IMR-90 (cell line): ENCODE data around the gene RDH11. TPM values are rescaled to one million over a fixed set of nuclear protein-coding genes. Genes with fewer than 3 reads are reported as not detected.

ENCODE experiments used
- ATAC-seq: fragments of 200-7000 bp; cut with Tn5 transposase; 2 replicates; pipeline ENCODE4 v1.9.1; 2020; ENCODE audit warnings: low read depth, mild to moderate bottlenecking, moderate library complexity
- BruUV-seq: library from RNA; stranded (reverse); fragments of 400-500 nt; replicated peaks from 2 replicates; lab custom pipeline; 2021; lab: Mats Ljungman, UMichigan
- CTCF ChIA-PET: fragments of 300-600 bp; formaldehyde crosslinking; extraction: SDS; loops from one replicate; lab custom pipeline; 2021; ENCODE audit warnings: antibody characterized with exemption; lab: Yijun Ruan, JAX
- POLR2A ChIA-PET: fragments of 300-600 bp; sonication (Branson Sonifier 250); formaldehyde crosslinking; loops from one replicate; lab custom pipeline; 2022; ENCODE audit warnings: antibody characterized with exemption; ENCODE audit not compliant: unreplicated experiment; lab: Charles Lee
- DNase-seq: peaks from one replicate; pipeline ENCODE4 v3.0.0; 2013
- H2AFZ ChIP-seq: replicated peaks from 2 replicates; pipeline ENCODE3; 2013; ENCODE audit warnings: low read length, mild to moderate bottlenecking; ENCODE audit not compliant: poor library complexity
- H2AK5ac ChIP-seq: 2 replicates; pipeline ENCODE4 v1.6.1; 2013; ENCODE audit warnings: low read depth, low read length, inconsistent platforms
- H2AK9ac ChIP-seq: replicated peaks from 2 replicates; pipeline ENCODE3; 2013; ENCODE audit warnings: mild to moderate bottlenecking, low read depth, low read length, moderate library complexity; ENCODE audit not compliant: poor library complexity
- H2BK120ac ChIP-seq: 2 replicates; pipeline ENCODE4 v1.6.1; 2013; ENCODE audit warnings: low read depth, low read length, inconsistent platforms
- H2BK15ac ChIP-seq: 3 replicates; pipeline ENCODE4 v1.6.1; 2013; ENCODE audit warnings: low read depth, low read length, inconsistent platforms
- H2BK20ac ChIP-seq: 2 replicates; pipeline ENCODE4 v1.6.1; 2013; ENCODE audit warnings: low read depth, mild to moderate bottlenecking, inconsistent platforms, low read length, moderate library complexity
- H2BK5ac ChIP-seq: 2 replicates; pipeline ENCODE4 v1.6.1; 2013; ENCODE audit warnings: mild to moderate bottlenecking, low read depth, low read length, inconsistent platforms; ENCODE audit not compliant: poor library complexity, severe bottlenecking
- H3K14ac ChIP-seq: replicated peaks from 2 replicates; pipeline ENCODE4 v1.6.1; 2013; ENCODE audit warnings: low read depth, low read length, inconsistent platforms
- H3K18ac ChIP-seq: 2 replicates; pipeline ENCODE4 v1.6.1; 2013; ENCODE audit warnings: low read depth, low read length, control low read depth
- H3K23ac ChIP-seq: 2 replicates; pipeline ENCODE4 v1.6.1; 2013; ENCODE audit warnings: low read depth, low read length, inconsistent platforms
- H3K27ac ChIP-seq: 2 replicates; pipeline ENCODE4 v1.5.1; 2013; ENCODE audit warnings: mild to moderate bottlenecking, control low read depth, low read length; ENCODE audit not compliant: insufficient read depth
- H3K27me3 ChIP-seq: 2 replicates; pipeline ENCODE4 v1.6.1; 2013; ENCODE audit warnings: low read length; ENCODE audit not compliant: control insufficient read depth, insufficient read depth
- H3K36me3 ChIP-seq: 2 replicates; pipeline ENCODE4 v1.6.1; 2013; ENCODE audit warnings: low read length, mixed read lengths; ENCODE audit not compliant: control insufficient read depth, insufficient read depth
- H3K4ac ChIP-seq: 2 replicates; pipeline ENCODE4 v1.6.1; 2013; ENCODE audit warnings: low read depth, low read length, inconsistent platforms
- H3K4me1 ChIP-seq: 2 replicates; pipeline ENCODE4 v1.6.1; 2013; ENCODE audit warnings: low read length, mixed read lengths; ENCODE audit not compliant: control insufficient read depth, insufficient read depth
- H3K4me2 ChIP-seq: 2 replicates; pipeline ENCODE4 v1.6.1; 2013; ENCODE audit warnings: low read depth, mild to moderate bottlenecking, control low read depth, low read length, moderate library complexity
- H3K4me3 ChIP-seq: 2 replicates; pipeline ENCODE4 v1.5.1; 2013; ENCODE audit warnings: low read depth, mild to moderate bottlenecking, control low read depth, low read length, moderate library complexity; ENCODE audit not compliant: insufficient read depth
- H3K56ac ChIP-seq: 2 replicates; pipeline ENCODE4 v1.6.1; 2013; ENCODE audit warnings: low read length, inconsistent platforms; ENCODE audit not compliant: insufficient read depth; ENCODE audit errors: extremely low read depth
- H3K79me1 ChIP-seq, 2 experiments: 2 replicates each; pipeline ENCODE4 v1.6.1; 2013; ENCODE audit warnings: low read length in 2 of 2, inconsistent platforms in 1 of 2, low read depth in 1 of 2
- H3K9ac ChIP-seq: 2 replicates; pipeline ENCODE4 v1.6.1; 2013; ENCODE audit warnings: low read depth, low read length, control low read depth
- H3K9me1 ChIP-seq: 2 replicates; pipeline ENCODE4 v1.6.1; 2013; ENCODE audit warnings: low read length, inconsistent platforms; ENCODE audit not compliant: insufficient read depth
- H3K9me3 ChIP-seq: 2 replicates; pipeline ENCODE4 v1.6.1; 2013; ENCODE audit warnings: low read length; ENCODE audit not compliant: control insufficient read depth, insufficient read depth
- H4K20me1 ChIP-seq: 2 replicates; pipeline ENCODE4 v1.6.1; 2013; ENCODE audit warnings: low read length, inconsistent platforms; ENCODE audit not compliant: insufficient read depth
- H4K5ac ChIP-seq: 2 replicates; pipeline ENCODE4 v1.6.1; 2013; ENCODE audit warnings: mild to moderate bottlenecking, low read depth, low read length, control low read depth
- H4K8ac ChIP-seq, 2 experiments: 2 replicates each; pipeline ENCODE4 v1.6.1; 2013; ENCODE audit warnings: low read depth in 2 of 2, low read length in 2 of 2, control low read depth in 1 of 2, inconsistent platforms in 1 of 2
- H4K91ac ChIP-seq: 2 replicates; pipeline ENCODE4 v1.6.1; 2013; ENCODE audit warnings: low read depth, low read length, inconsistent platforms; ENCODE audit not compliant: insufficient read depth
- BHLHE40 ChIP-seq: fragments of 150-350 bp; IDR thresholded peaks from 2 replicates; pipeline ENCODE4 v1.6.1; 2016; ENCODE audit warnings: mild to moderate bottlenecking, low read depth, low read length
- CEBPB ChIP-seq: IDR thresholded peaks from 2 replicates; pipeline ENCODE4 v1.6.1; 2012; ENCODE audit warnings: low read depth, low read length, improper control_type of control experiment
- CHD1 ChIP-seq: IDR thresholded peaks from 2 replicates; pipeline ENCODE4 v1.6.1; 2012; ENCODE audit warnings: low read depth, low read length, improper control_type of control experiment
- CTCF ChIP-seq: conservative IDR thresholded peaks from 2 replicates; pipeline ENCODE4 v1.5.1; 2012; ENCODE audit warnings: mild to moderate bottlenecking, low read depth, low read length, improper control_type of control experiment
- MAFK ChIP-seq: IDR thresholded peaks from 2 replicates; pipeline ENCODE4 v1.6.1; 2012; ENCODE audit warnings: low read depth, low read length, improper control_type of control experiment
- MAZ ChIP-seq: IDR thresholded peaks from 2 replicates; pipeline ENCODE4 v1.6.1; 2012; ENCODE audit warnings: low read depth, mild to moderate bottlenecking, low read length, improper control_type of control experiment, moderate library complexity, borderline replicate concordance
- NFE2L2 ChIP-seq: fragments of 150-350 bp; IDR thresholded peaks from 2 replicates; pipeline ENCODE4 v1.6.1; 2016; ENCODE audit warnings: low read depth, mild to moderate bottlenecking, low read length
- POLR2A ChIP-seq: IDR thresholded peaks from 2 replicates; pipeline ENCODE4 v1.6.1; 2012; ENCODE audit warnings: mild to moderate bottlenecking, low read depth, low read length
- RCOR1 ChIP-seq: IDR thresholded peaks from 2 replicates; pipeline ENCODE4 v1.6.1; 2012; ENCODE audit warnings: mild to moderate bottlenecking, low read length, improper control_type of control experiment; ENCODE audit not compliant: insufficient replicate concordance
- RFX5 ChIP-seq: IDR thresholded peaks from 2 replicates; pipeline ENCODE4 v1.8.0; 2012; ENCODE audit warnings: low read depth, mild to moderate bottlenecking, low read length, moderate library complexity
- USF2 ChIP-seq: fragments of 150-350 bp; IDR thresholded peaks from 2 replicates; pipeline ENCODE4 v1.6.1; 2017; ENCODE audit warnings: mild to moderate bottlenecking, antibody characterized with exemption, low read length, low read depth
- WGBS, 2 experiments: methylation state at CpG; one replicate each; pipeline versions ENCODE4 v1.1.5 to v1.1.7; 2013; ENCODE audit warnings: missing lambda C conversion rate in 2 of 2; ENCODE audit not compliant: insufficient read length in 1 of 2; ENCODE audit errors: extremely low coverage in 2 of 2; 5-methylcytosine and 5-hydroxymethylcytosine counted together
- dilution Hi-C: fragments of 300-500 bp; cut with HindIII; formaldehyde crosslinking; loops from one replicate; pipeline ENCODE4 v1.14.3; 2018; ENCODE audit warnings: low sequenced_read_pairs; ENCODE audit not compliant: unreplicated experiment
- in situ Hi-C: fragments of 300-500 bp; cut with MboI; formaldehyde crosslinking; loops from 3 replicates; pipeline ENCODE4 v1.14.3; 2019; ENCODE audit warnings: low sequenced_read_pairs, inconsistent platforms, mixed read lengths
- intact Hi-C: fragments of 100-400 bp; cut with micrococcal nuclease; formaldehyde crosslinking; loops from 2 replicates; pipeline ENCODE4 v1.10.0; 2022
- polyA plus RNA-seq, 3 experiments: library from polyadenylated mRNA; depleted of rRNA; stranded (reverse); fragments of >200 nt; gene quantifications; 2 replicates each; pipeline ENCODE4 v1.2.3, GENCODE V29; 2012; ENCODE audit warnings: low replicate concordance in 1 of 3
- total RNA-seq: library from RNA; depleted of rRNA; stranded (reverse); fragments of >200 nt; gene quantifications from 2 replicates; pipeline ENCODE4 v1.2.3, GENCODE V29; 2012

RDH11 gene
- total and polyA plus RNA-seq, 2 of the 4 experiments (the other 2 are of a cell fraction): 77.3 to 149 TPM

DNA sequence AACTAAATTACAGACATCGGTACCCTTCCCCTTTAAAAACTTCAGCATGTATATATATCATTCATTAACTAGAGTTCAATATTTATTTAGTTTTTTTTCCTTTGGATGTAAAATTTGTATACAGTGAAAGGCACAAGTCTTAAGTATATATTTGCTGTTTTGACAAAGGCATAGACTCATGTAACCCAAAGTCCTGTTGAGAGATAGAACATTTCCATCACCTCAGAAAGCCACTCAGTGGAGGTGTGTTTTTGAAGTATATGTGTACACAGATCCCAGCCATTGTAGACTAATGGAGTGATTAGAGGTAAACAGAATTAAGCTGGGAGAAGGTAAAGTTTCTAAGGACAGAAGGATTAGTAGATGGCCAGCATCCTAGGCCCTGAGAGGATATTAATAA, 21.5 kb upstream of the RDH11 start:
- dilution Hi-C loops: no loop called here
- H4K20me1 ChIP-seq: no peaks in the 10 kb centered on the region
- ATAC-seq: no peak

More for the DNA sequence above, 21.5 kb upstream of the RDH11 start:
- no peak overlapping the region for H3K4me3 ChIP-seq
- no peak overlapping the region for H3K27ac ChIP-seq
- intact Hi-C loops: no loop called here
- H3K4me1 ChIP-seq: no peaks in the 10 kb centered on the region
- no peak overlapping the region for H4K8ac ChIP-seq
- peaks cover 9% of the 10 kb centered on the region for H3K27me3 ChIP-seq
- H3K56ac ChIP-seq: no peak overlapping the region
- WGBS, 2 experiments: 100% methylated on average over 1 of the region's 1 CpG; no CpG with 5 or more reads in 1 of the 2 experiments
- no peak overlapping the region for H3K4me2 ChIP-seq
- H3K79me1 ChIP-seq: no peaks in the 10 kb centered on the region
- H3K9me3 ChIP-seq: no peaks in the 10 kb centered on the region
- no peak overlapping the region for H3K18ac ChIP-seq
- in situ Hi-C loops: loop anchor here (25.0 kb wide), 1 partner anchor 280 kb away; no protein-coding TSS in a partner anchor
- no peak overlapping the region for H2BK20ac ChIP-seq
- TF ChIP-seq CEBPB (no peak), RCOR1 (no peak), BHLHE40 (no peak), POLR2A (no peak), MAZ (no peak), CHD1 (no peak), CTCF (no peak), MAFK (no peak), NFE2L2 (no peak), USF2 (no peak), RFX5 (no peak)
- H2BK120ac ChIP-seq: no peak overlapping the region
- no peak overlapping the region for H3K14ac ChIP-seq
- H3K4ac ChIP-seq: no peak overlapping the region
- H4K5ac ChIP-seq: no peak overlapping the region
- DNase-seq: no peak
- H3K9me1 ChIP-seq: no peaks in the 10 kb centered on the region
- no peak overlapping the region for H4K91ac ChIP-seq
- H3K23ac ChIP-seq: no peak overlapping the region
- BruUV-seq: no TSS peak
- ChIA-PET CTCF (no interaction called here), POLR2A (no interaction called here)
- H2BK5ac ChIP-seq: no peak overlapping the region
- no peak overlapping the region for H3K9ac ChIP-seq
- H2AK5ac ChIP-seq: no peak overlapping the region
- H2AK9ac ChIP-seq: no peak overlapping the region
- no peak overlapping the region for H2BK15ac ChIP-seq
- no peaks in the 10 kb centered on the region for H3K36me3 ChIP-seq
- no peak overlapping the region for H2AFZ ChIP-seq
